ENCODE measurements around the gene PCDH15. TPM values are rescaled to one million over a fixed set of nuclear protein-coding genes. Genes with fewer than 3 reads are reported as not detected.
A peak's percentile ranks its signal among the peaks of the same experiment; 100 is the strongest.

PCDH15 gene
- total RNA-seq, 1 donor from 2014 or later: not detected

GRCh38 chr10:54650547-54650946, 150.5 kb downstream of the PCDH15 start:
- Histone ChIP-seq H3K36me3 (ENCODE audit: control insufficient read depth, insufficient read depth, low read length) (no peaks in the 10 kb centered on the region), H3K4me3 (ENCODE audit: low read depth, low read length) (no peak overlapping the region), H3K27me3 (ENCODE audit: control insufficient read depth, insufficient read depth, low read length) (no peaks in the 10 kb centered on the region)
- FAIRE-seq: no peak
- TF ChIP-seq CTCF (IDR thresholded peaks at IDR 0.05; ENCODE audit: insufficient read depth, low read length, severe bottlenecking): no peak
- DNase-seq (ENCODE audit: low read depth): no peak

- H3K27me3 ChIP-seq (ENCODE audit: control insufficient read depth, insufficient read depth, low read length): no peaks in the 10 kb centered on the region
- H3K36me3 ChIP-seq (ENCODE audit: control insufficient read depth, insufficient read depth, low read length): no peaks in the 10 kb centered on the region
- FAIRE-seq (no peak), DNase-seq (ENCODE audit: low read depth) (no peak)
- no peak overlapping the region for H3K4me3 ChIP-seq (ENCODE audit: low read depth, low read length)
- TF ChIP-seq CTCF (IDR thresholded peaks at IDR 0.05; ENCODE audit: insufficient read depth, low read length, severe bottlenecking): no peak
Observed at GRCh38 chr10:54622017-54622416, 179.0 kb downstream of the PCDH15 start.

DNA sequence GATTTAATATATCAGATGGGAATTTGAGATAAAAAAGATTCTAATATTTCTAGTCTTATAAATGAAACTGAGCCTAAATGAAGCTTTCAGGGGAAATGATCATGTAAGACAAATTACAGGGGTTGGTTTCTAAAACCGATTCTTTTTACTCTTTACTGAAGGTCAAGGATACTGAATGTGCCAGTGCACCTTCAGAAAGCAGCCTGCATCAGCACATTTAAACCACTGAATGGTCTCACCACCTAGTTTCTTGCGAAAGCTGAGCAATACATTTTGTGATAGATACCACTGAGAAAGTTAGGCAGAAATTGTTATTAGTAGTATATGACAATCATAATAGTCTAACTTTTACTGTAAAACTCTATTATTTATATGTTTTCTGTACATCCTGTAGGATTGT, 180.7 kb downstream of the PCDH15 start:
- FAIRE-seq (no peak), DNase-seq (ENCODE audit: low read depth) (no peak)
- no peaks in the 10 kb centered on the region for H3K27me3 ChIP-seq (ENCODE audit: control insufficient read depth, insufficient read depth, low read length)
- H3K36me3 ChIP-seq (ENCODE audit: control insufficient read depth, insufficient read depth, low read length): no peaks in the 10 kb centered on the region
- TF ChIP-seq CTCF (IDR thresholded peaks at IDR 0.05; ENCODE audit: insufficient read depth, low read length, severe bottlenecking): no peak
- H3K4me3 ChIP-seq (ENCODE audit: low read depth, low read length): no peak overlapping the region

DNA sequence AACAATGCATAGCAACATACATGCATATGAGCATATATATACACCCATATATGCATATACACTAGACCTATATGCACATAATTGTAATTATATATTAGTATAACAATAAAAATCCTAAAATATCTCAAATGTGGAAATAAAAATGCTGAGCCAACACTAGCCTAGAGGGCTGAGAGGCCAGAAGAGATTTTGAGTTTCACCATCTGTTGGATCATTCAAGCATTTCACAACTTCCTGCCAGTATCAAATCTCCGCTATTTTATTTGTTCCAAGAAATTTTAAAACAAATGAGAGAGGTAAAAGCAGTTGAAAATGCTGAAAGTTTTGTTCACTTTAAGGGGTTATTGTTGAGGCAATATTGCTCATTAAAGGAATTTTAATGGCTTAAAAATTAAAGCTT, 187.0 kb downstream of the PCDH15 start:
- Histone ChIP-seq H3K4me3 (ENCODE audit: low read depth, low read length) (no peak overlapping the region), H3K27me3 (ENCODE audit: control insufficient read depth, insufficient read depth, low read length) (no peaks in the 10 kb centered on the region), H3K36me3 (ENCODE audit: control insufficient read depth, insufficient read depth, low read length) (no peaks in the 10 kb centered on the region)
- TF ChIP-seq CTCF (IDR thresholded peaks at IDR 0.05; ENCODE audit: insufficient read depth, low read length, severe bottlenecking): no peak
- DNase-seq (ENCODE audit: low read depth): peak; percentile 30
- FAIRE-seq: no peak

DNA sequence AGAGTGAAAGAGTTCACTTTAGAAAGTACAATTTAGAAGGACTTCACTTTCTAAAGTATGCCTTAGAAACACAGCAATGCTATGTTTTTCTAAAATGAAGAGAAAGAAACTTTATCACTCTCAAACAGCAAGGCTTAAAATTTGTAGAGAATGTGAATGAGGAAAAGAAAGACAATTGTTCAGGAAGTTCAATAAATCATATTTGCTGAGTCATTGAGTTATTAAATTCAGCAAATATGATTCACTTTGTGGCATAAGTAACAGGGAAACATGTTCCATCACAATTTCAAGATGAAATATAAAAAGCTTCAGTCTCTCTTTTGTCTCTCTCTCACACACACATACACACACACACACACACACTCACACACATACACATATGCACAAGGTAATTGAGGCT, 187.9 kb downstream of the PCDH15 start:
- no peak for TF ChIP-seq CTCF (IDR thresholded peaks at IDR 0.05; ENCODE audit: insufficient read depth, low read length, severe bottlenecking)
- DNase-seq (ENCODE audit: low read depth) (peak; percentile 65), FAIRE-seq (no peak)
- no peaks in the 10 kb centered on the region for H3K27me3 ChIP-seq (ENCODE audit: control insufficient read depth, insufficient read depth, low read length)
- no peaks in the 10 kb centered on the region for H3K36me3 ChIP-seq (ENCODE audit: control insufficient read depth, insufficient read depth, low read length)
- H3K4me3 ChIP-seq (ENCODE audit: low read depth, low read length): no peak overlapping the region

GRCh38 chr10:54609423-54609822, 191.6 kb downstream of the PCDH15 start:
- Histone ChIP-seq H3K4me3 (ENCODE audit: low read depth, low read length) (no peak overlapping the region), H3K36me3 (ENCODE audit: control insufficient read depth, insufficient read depth, low read length) (no peaks in the 10 kb centered on the region), H3K27me3 (ENCODE audit: control insufficient read depth, insufficient read depth, low read length) (no peaks in the 10 kb centered on the region)
- DNase-seq (ENCODE audit: low read depth) (no peak), FAIRE-seq (no peak)
- TF ChIP-seq CTCF (IDR thresholded peaks at IDR 0.05; ENCODE audit: insufficient read depth, low read length, severe bottlenecking): no peak
